Right lung (tissue), 5 donors: ENCODE data around the gene UBL3. TPM values are rescaled to one million over a fixed set of nuclear protein-coding genes. Genes with fewer than 3 reads are reported as not detected.

ENCODE experiments used
- DNase-seq, 2 donors: peaks; one replicate each; pipeline ENCODE4 v3.0.0-alpha.2; 2013
- polyA plus RNA-seq, 5 donors: library from polyadenylated mRNA; unstranded; fragments of 120-200 nt; gene quantifications; one replicate each; pipeline versions ENCODE4 v1.2.1 to v1.2.3, GENCODE V29; 2013; ENCODE audit warnings: inconsistent platforms in 1 of 5, low replicate concordance in 1 of 5; ENCODE audit not compliant: insufficient read length in 5 of 5, insufficient read depth in 1 of 5

Gene UBL3
- polyA plus RNA-seq, 5 donors, result 39.0 to 51.8 (median 46.3) TPM

GRCh38 chr13:29761160-29761559, 89.3 kb downstream of the UBL3 start:
- DNase-seq, result no peak

GRCh38 chr13:29760544-29760943, 89.9 kb downstream of the UBL3 start:
- no peak for DNase-seq

GRCh38 chr13:29758531-29759114, 91.8 kb downstream of the UBL3 start:
- DNase-seq, result no peak

GRCh38 chr13:29756506-29756905, 93.9 kb downstream of the UBL3 start:
- DNase-seq, result no peak

- DNase-seq, result no peak
Observed at GRCh38 chr13:29754473-29754806, 96.0 kb downstream of the UBL3 start.

- DNase-seq, result no peak
Observed at GRCh38 chr13:29753618-29754472, 96.6 kb downstream of the UBL3 start.

GRCh38 chr13:29752175-29752574, 98.2 kb downstream of the UBL3 start:
- DNase-seq, result no peak

- no peak for DNase-seq
Observed at GRCh38 chr13:29750183-29750530, 100.3 kb downstream of the UBL3 start.

GRCh38 chr13:29749401-29750182, 100.8 kb downstream of the UBL3 start:
- DNase-seq, result no peak

GRCh38 chr13:29748097-29748496, 102.3 kb downstream of the UBL3 start:
- no peak for DNase-seq

GRCh38 chr13:29746148-29746677, 104.2 kb downstream of the UBL3 start:
- no peak for DNase-seq

GRCh38 chr13:29745704-29746103, 104.7 kb downstream of the UBL3 start:
- no peak for DNase-seq

- no peak for DNase-seq
Observed at GRCh38 chr13:29743201-29743786, 107.1 kb downstream of the UBL3 start.

- DNase-seq, result no peak
Observed at GRCh38 chr13:29740961-29741360, 109.5 kb downstream of the UBL3 start.

GRCh38 chr13:29737061-29737460, 113.4 kb downstream of the UBL3 start:
- no peak for DNase-seq

- DNase-seq, result no peak
Observed at GRCh38 chr13:29733147-29733611, 117.2 kb downstream of the UBL3 start.

GRCh38 chr13:29730253-29730652, 120.2 kb downstream of the UBL3 start:
- DNase-seq, result no peak

- no peak for DNase-seq
Observed at GRCh38 chr13:29722415-29722814, 128.0 kb downstream of the UBL3 start.

- DNase-seq, result no peak
Observed at GRCh38 chr13:29721766-29722165, 128.7 kb downstream of the UBL3 start.

GRCh38 chr13:29718694-29719093, 131.7 kb downstream of the UBL3 start:
- no peak for DNase-seq

- no peak for DNase-seq
Observed at GRCh38 chr13:29716493-29716892, 133.9 kb downstream of the UBL3 start.
